Stimulated activated effector memory CD8-positive, alpha-beta T cell treated with anti-CD3 and anti-CD28 coated beads, Interleukin-12 subunit alpha, Interleukin-12 subunit beta, amount 100 ng/mL, for 72 hours (primary cell): Measurements from ENCODE around the gene TBC1D22A.
A peak's percentile ranks its signal among the peaks of the same experiment; 100 is the strongest.

Experiments used
- ATAC-seq: fragments of 150-1000 bp; cut with Tn5 transposase; 2 replicates; pipeline ENCODE4 v1.10.0; 2021
- DNase-seq, 2 donors: peaks; one replicate each; pipeline ENCODE4 v3.0.0; 2021 to 2022; ENCODE audit warnings: low spot score in 2 of 2
- H3K27ac Mint-ChIP-seq: one replicate; pipeline ENCODE4 v1.8.0; 2022; ENCODE audit warnings: mild to moderate bottlenecking, mixed read lengths
- H3K36me3 Mint-ChIP-seq: one replicate; pipeline ENCODE4 v1.8.0; 2022; ENCODE audit warnings: mild to moderate bottlenecking, mixed read lengths
- H3K4me1 Mint-ChIP-seq: one replicate; pipeline ENCODE4 v1.8.0; 2022; ENCODE audit warnings: mixed read lengths
- H3K4me3 Mint-ChIP-seq: one replicate; pipeline ENCODE4 v1.8.0; 2022; ENCODE audit warnings: mild to moderate bottlenecking, mixed read lengths
- H3K9me3 Mint-ChIP-seq: one replicate; pipeline ENCODE4 v1.8.0; 2022; ENCODE audit warnings: mixed read lengths

Gene TBC1D22A

DNA sequence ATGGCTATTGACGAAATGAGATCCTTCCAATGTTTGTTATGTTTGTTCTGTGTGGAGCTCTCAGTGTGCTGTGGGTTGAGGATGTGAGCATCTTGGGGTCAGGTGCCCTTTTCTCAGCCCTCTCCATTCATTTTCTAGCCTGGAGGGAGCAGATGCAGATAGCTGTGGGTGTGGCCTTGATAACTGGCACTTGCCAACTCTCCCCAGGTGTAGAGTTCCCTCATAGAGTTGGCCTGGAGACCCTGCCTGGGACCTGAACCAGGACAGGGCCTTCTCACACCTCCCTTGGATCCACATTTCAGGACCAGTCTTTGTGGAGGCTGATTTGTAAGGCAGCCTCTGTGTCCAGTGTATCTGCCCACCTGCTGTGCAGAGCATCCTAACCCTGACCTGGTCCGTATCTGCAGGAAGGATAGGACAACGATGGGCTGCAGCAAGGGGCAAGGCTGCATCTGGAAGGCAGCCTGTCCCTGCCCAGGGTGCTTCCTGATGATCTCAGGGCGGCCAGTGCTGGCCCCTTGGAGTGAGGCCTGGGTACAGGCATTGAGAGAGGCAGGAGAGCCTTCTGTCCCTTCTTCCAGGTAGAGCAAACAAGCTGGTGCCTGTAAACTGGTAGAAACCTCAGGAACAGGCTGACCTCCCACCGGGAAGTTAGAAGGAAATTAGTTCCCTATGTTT, 245.9 kb downstream of the TBC1D22A start:
- Mint-ChIP-seq H3K36me3 (peaks cover 6% of the 10 kb centered on the region), H3K4me3 (no peak overlapping the region), H3K9me3 (no peaks in the 10 kb centered on the region), H3K4me1 (peaks cover 24% of the 10 kb centered on the region), H3K27ac (no peak overlapping the region)
- DNase-seq (no peak), ATAC-seq (no peak)

DNA sequence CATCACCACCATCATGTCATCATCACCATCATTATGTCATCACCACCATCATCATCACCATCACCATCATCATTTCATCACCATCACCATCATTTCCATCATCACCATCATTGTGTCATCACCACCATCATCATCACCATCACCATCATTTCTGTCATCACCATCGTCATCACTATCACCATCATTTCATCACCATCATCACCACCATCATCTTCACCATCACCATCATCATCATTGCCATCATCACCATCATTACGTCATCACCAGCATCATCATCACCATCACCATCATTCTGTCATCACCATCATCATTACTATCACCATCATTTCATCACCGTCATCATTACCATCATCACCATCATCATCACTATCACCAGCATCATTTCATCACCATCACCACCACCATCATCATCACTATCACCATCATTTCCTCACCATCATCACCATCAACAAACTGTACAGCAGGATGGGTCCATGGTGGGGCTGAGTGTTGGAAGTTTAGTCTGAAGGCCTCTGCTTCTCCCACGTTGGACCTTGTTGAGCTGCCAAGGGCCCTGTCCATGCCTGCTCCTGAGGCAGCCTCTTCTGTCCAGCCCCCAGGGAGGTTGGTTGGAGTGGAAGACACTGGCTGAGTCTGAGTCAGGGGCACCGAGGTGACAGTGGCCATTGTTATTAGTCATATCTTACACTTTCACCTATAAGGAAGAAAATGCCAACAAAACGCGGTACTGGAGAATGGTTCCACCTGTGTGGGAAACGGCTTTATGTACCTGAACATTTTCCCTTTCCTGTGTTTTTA, 247.1 kb downstream of the TBC1D22A start:
- DNase-seq (no peak), ATAC-seq (no peak)
- Mint-ChIP-seq H3K27ac (no peak overlapping the region), H3K36me3 (peaks cover 10% of the 10 kb centered on the region), H3K9me3 (no peaks in the 10 kb centered on the region), H3K4me3 (no peak overlapping the region), H3K4me1 (peaks cover 32% of the 10 kb centered on the region)

DNA sequence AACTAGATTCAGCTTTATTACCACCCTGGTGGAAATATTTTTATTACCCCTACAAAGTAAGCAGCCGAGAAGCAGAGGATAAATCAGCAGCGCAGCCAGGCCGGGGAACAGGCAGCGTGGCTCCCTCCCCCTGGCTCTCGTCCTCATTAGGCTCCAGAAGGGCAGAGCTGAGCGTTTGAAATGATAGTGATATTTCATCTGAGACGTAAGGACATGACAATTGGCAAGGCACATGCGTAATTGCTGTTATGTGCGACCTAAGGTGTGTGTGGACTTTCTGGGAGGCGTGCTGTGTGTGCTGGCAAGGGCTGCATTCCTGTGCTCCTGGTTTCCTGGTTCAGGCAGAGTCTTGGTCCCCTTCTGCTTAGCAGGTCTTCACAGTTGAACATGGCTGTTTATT, 247.8 kb downstream of the TBC1D22A start:
- H3K4me3 Mint-ChIP-seq: no peak overlapping the region
- peak overlapping the region; percentile 24 for H3K27ac Mint-ChIP-seq
- H3K36me3 Mint-ChIP-seq: peaks cover 10% of the 10 kb centered on the region
- no peak for DNase-seq
- no peaks in the 10 kb centered on the region for H3K9me3 Mint-ChIP-seq
- no peak for ATAC-seq
- peaks cover 37% of the 10 kb centered on the region for H3K4me1 Mint-ChIP-seq

DNA sequence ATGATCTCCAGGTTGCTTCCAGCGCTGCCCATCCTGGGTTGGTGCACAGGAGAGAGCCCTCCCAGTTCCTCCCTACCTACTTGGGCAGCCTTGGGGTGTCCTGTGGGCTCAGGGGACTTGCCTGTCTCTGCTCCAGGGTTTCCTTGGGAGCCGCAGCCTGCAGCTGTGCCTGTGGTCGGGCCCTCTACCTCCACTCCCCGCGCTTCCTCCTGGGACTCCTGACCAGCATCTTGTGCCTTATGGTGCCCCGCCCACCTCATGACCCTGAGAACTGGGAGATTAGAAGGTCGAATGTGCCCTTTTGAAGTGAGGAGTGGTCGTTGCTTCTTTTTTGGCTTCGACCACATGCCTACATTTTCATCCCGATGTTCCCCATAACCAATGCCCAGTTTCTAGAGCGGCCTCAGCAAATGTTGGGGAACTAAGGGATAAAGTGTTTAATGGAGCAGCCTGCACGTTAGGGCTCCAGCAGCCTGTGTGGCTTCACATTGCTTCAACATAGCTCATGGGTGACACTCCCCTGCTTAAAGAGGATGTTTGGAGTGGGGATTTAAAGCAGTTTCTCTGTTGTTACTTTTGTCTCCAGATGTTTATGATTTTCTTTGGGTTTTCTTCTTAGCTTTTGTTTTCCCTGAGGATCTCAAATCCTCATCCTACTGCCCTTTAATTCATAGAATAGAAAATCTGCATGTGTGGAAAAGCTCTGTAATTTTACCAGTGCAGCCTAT, 248.8 kb downstream of the TBC1D22A start:
- H3K9me3 Mint-ChIP-seq: no peaks in the 10 kb centered on the region
- H3K36me3 Mint-ChIP-seq: peaks cover 10% of the 10 kb centered on the region
- H3K4me3 Mint-ChIP-seq: no peak overlapping the region
- ATAC-seq (no peak), DNase-seq (no peak)
- H3K4me1 Mint-ChIP-seq: peaks cover 42% of the 10 kb centered on the region
- no peak overlapping the region for H3K27ac Mint-ChIP-seq

DNA sequence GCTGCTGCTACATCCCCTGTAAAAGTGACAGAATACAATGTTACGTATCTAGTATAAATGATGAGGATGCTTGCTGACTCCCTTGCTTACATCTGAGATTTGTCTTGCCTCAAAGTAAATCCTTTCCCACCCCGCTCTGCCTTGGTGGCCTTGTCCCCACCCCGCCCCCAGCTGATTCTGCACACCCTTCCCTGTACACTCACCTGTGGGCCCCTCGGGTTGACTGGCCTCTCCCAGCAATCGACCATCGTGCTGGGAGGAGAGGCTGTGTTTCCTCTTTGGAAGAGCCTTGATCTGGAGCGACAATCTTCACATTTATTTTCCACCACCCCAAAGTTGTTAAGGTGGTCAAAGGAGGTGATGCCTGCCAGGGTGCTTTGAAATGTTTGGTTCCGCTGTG, 249.4 kb downstream of the TBC1D22A start:
- Mint-ChIP-seq H3K9me3 (no peaks in the 10 kb centered on the region), H3K27ac (peak overlapping the region; percentile 41), H3K4me1 (peaks cover 48% of the 10 kb centered on the region), H3K4me3 (no peak overlapping the region), H3K36me3 (peaks cover 16% of the 10 kb centered on the region)
- ATAC-seq (no peak), DNase-seq (no peak)

DNA sequence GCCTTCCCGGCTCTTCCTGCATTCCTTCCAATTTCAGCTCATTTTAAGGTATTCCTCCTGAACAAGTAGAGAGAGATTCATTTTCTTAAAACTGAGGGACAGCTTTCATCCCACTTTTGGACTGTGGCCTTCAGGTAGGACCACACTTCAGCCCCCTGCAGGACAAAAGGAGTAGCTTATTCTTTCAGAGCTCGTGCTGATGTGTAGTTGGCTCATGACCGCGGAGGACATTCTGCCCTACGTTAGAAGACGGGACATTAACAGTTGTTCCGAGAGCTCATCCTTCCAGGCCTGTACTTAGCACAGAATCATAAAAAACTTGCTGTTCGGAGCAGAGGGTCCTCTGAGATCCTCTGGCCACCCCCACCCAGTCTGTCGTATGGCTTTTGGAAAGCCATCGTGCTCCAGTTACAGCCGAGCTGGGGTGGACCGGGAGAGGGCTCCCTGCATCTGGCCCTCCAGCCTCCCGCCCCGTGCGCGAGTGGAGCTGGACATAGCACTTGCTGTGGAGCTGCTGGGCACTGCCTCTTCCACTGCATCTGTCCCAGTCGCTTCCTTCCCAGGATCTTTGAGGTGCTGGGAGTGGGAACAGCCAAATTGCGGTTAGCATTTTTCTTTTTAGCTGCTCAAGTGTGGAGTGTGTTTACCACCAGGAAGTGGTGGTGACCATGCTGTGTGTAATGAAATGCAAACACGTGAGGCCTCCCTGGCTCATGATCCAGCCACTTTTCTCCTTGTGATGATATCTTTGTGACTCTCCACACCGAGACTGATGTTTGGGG, 250.3 kb downstream of the TBC1D22A start:
- no peak for DNase-seq
- no peak for ATAC-seq
- Mint-ChIP-seq H3K9me3 (no peaks in the 10 kb centered on the region), H3K27ac (peak overlapping the region; percentile 54), H3K4me3 (no peak overlapping the region), H3K4me1 (peaks cover 53% of the 10 kb centered on the region), H3K36me3 (peaks cover 19% of the 10 kb centered on the region)

DNA sequence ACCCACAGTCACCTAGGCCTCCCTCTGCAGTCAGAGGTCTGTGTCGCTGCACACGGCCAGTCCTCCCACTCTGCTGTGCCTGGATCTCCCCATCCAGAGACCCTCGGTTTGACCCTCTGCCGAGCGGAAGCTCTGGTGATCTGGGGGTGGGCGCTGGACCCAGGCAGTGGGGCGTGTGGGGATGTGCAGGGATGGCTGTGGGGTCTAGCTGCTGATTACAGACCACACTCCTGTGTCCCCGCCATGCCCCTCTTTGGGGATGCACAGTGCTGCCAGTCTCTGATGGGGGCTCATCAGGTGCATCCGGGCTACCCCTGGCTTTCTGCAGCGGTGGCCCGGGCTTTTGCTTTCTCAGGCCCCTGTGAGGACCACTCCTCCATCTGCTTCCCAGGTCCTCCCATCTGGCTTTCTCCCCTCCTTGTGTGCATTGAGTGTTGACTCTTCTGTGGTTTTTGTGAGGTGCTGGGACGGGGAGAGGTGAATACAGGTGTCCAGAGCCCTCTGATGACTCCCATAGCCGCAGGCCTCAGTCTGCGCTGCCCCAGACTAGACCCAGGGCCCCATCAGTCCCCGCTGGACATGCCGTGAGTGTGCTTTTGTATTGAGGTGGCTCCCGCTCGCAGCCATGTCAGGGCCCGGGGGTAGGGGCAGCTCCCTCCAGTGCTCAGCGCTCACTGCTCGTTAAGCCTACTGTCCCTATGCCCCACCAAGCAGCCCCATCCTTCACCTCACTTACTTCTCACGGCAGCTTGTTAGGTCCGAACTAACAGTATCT, 251.6 kb downstream of the TBC1D22A start:
- Mint-ChIP-seq H3K36me3 (peaks cover 31% of the 10 kb centered on the region), H3K27ac (no peak overlapping the region), H3K4me3 (no peak overlapping the region), H3K4me1 (peaks cover 65% of the 10 kb centered on the region), H3K9me3 (no peaks in the 10 kb centered on the region)
- DNase-seq (no peak), ATAC-seq (no peak)

DNA sequence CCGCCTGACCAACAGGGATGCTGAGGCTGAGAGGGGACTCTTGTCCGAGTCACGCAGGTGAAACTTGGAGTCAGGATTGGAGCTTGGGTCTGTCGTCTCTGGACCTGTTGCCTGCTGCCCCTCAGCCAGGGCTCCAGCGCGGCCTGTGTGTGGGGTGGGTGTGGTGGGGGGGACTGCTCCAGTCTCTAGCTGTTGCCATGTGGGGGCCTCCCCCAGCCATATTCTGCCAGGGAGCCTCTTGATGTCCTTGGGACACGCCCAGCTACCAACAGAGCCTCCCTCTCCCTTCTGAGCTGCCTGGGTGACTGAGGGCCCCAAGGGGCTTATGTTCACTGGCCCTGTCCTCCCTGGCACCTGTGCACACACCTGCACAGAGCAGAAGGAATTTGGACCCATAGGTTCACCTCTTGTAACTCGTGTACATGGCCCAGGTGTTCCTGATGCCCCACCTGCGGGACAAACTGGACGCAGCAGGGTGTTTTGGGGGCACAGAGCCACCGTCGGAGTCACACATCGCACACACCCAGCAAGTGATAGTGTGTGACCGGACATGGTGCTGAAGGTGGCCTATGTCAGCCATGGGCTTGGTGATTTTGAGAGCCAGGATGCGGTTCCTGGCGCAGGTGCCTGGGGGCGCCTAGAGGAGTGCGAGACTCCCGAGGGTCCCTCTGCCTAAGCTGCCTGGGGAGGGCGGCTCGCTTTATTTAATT, 252.3 kb downstream of the TBC1D22A start:
- ATAC-seq: no peak
- Mint-ChIP-seq H3K9me3 (no peaks in the 10 kb centered on the region), H3K27ac (no peak overlapping the region), H3K4me1 (peaks cover 73% of the 10 kb centered on the region), H3K36me3 (peaks cover 33% of the 10 kb centered on the region), H3K4me3 (no peak overlapping the region)
- no peak for DNase-seq

DNA sequence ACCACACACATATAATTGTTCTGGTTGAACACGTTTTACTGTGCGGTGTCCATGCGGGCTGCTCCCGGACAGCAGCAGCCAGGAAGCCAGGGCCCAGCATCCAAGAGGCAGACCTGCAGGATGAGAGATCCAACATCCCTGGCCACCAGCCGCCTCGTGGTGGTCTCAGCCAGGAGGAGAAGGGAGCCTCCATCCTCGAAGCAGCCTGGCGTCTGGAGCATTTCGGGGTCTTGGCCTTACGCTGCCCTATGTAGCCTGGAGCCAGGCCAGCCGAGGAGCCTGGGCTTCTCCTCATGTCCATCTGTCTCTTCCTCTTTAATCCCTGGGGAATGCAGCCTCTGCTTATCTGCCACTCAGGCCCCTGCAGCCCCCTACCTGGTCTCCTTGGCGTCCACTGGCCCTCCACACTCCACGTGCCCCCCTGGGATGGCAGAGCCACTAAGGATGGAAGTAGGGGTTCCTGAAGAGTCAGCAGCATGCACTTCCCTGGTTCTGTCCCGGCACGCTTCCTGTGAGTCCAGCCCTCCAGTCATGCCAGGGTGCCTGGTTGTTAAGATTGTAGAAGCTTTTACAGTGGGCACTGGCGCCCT, 253.2 kb downstream of the TBC1D22A start:
- Mint-ChIP-seq H3K4me3 (no peak overlapping the region), H3K4me1 (peaks cover 81% of the 10 kb centered on the region), H3K9me3 (no peaks in the 10 kb centered on the region), H3K36me3 (peaks cover 33% of the 10 kb centered on the region), H3K27ac (no peak overlapping the region)
- no peak for DNase-seq
- no peak for ATAC-seq

DNA sequence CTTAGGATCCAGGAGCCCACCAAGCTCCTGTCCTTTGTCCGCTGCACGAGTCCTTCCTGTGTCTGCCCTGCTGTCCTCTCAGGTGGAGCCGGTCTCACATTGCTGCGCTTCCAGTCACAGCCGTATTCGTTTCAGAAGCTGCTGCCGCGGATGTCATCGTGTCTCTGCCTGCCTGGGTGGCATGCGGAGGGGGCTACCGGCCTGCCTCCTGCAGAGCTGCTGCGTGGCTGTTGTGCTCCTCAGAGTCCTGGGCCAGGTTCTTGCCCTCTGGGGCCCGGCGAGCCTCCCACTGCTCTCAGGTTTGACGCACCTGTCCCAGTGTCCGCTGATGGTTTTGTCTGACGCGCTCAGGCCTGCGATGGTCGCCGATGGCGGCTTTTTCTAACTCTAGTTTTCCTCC, 254.2 kb downstream of the TBC1D22A start:
- DNase-seq: no peak

DNA sequence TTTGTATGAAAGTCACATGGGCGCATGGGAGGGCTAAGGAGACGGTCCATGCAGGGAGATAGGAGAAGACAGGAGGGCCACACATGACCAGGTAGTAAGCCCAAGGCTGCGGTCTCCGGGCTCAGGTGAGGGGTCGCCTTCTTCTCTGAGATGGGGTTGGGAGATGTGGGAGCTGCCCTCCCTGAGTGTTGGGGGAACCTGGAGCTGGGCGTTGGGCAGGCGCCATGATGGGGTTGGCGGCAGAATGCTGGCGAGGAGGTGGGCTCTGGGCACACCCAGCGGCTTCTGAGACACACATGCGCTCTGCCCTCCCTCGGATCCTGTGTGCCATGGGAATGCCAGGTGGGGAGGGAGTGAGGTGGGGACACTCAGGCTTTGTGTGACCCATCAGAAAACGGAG, 254.8 kb downstream of the TBC1D22A start:
- H3K36me3 Mint-ChIP-seq: peaks cover 36% of the 10 kb centered on the region
- DNase-seq (no peak), ATAC-seq (no peak)
- H3K27ac Mint-ChIP-seq: no peak overlapping the region
- no peak overlapping the region for H3K4me3 Mint-ChIP-seq
- no peaks in the 10 kb centered on the region for H3K9me3 Mint-ChIP-seq
- H3K4me1 Mint-ChIP-seq: peaks cover 79% of the 10 kb centered on the region

More for the DNA sequence above, 254.2 kb downstream of the TBC1D22A start:
- Mint-ChIP-seq H3K36me3 (peaks cover 33% of the 10 kb centered on the region), H3K4me3 (no peak overlapping the region), H3K4me1 (peaks cover 79% of the 10 kb centered on the region), H3K9me3 (no peaks in the 10 kb centered on the region), H3K27ac (no peak overlapping the region)
- ATAC-seq: no peak

DNA sequence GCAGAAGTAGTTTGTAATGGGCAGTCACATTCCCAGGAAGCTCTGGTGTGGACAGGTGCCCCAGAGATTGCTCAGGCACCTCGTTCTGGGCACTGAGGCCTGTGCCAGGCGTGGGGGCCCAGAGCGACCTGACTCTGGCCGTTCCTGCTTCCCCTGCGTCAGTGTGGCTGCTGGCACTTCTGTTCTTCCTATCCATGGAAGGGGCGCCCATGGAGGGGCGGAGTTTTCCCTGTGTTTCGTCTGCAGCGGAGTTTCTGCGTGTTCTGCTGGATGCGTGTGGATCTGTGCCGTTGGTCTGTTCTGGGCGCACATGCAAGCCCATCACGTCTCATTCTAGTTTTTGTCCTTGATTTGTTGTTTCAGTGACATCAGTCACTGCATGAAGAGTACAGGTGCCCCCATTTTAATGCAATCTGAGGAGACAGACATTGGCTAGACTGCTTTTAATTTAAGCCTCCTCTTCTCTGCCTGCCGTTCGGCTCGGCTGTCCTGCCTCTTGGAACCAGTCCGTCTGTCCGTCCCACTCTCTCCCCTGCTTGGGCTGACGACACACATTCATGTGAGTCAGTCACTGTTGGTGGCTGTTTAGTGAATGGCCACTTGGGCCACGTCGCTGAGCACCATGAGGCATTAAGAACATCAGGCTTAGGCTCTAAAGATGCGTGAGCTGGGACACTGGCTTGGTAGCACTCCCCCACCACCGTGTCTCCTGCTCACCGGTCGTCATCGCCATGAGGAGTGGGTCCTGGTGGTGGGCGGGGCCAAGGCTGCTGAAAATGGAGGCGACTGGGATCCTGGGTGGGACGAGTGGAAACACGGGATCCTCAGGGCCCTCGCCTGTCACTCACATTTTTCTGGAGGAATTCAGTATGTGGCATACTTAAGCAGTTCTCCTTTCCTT, 255.8 kb downstream of the TBC1D22A start:
- Mint-ChIP-seq H3K36me3 (peaks cover 41% of the 10 kb centered on the region), H3K4me3 (no peak overlapping the region), H3K9me3 (no peaks in the 10 kb centered on the region), H3K27ac (no peak overlapping the region), H3K4me1 (peaks cover 75% of the 10 kb centered on the region)
- DNase-seq: no peak
- no peak for ATAC-seq
